Testis (tissue), 3 donors: ENCODE data around the gene NUP62. TPM values are rescaled to one million over a fixed set of nuclear protein-coding genes. Genes with fewer than 3 reads are reported as not detected.

Experiments used
- DNase-seq: peaks from one replicate; pipeline ENCODE4 v3.0.0-alpha.2; 2019
- H3K27ac ChIP-seq, 2 donors: fragments of 200-600 bp; sonication (generic); one replicate each; pipeline ENCODE4 v1.5.1; 2019
- H3K27me3 ChIP-seq: fragments of 200-600 bp; sonication (generic); one replicate; pipeline ENCODE4 v1.5.1; 2019
- H3K36me3 ChIP-seq: fragments of 200-600 bp; sonication (generic); one replicate; pipeline ENCODE4 v1.5.1; 2017; ENCODE audit warnings: low read depth; ENCODE audit errors: missing control alignments
- H3K4me1 ChIP-seq: fragments of 200-600 bp; sonication (generic); one replicate; pipeline ENCODE4 v1.5.1; 2019
- H3K4me3 ChIP-seq, 2 donors: fragments of 200-600 bp; sonication (generic); one replicate each; pipeline ENCODE4 v1.5.1; 2017 to 2019
- H3K9me3 ChIP-seq: fragments of 200-600 bp; sonication (generic); one replicate; pipeline ENCODE4 v1.5.1; 2017
- CTCF ChIP-seq, 3 experiments: fragments of 450-650 bp in 2 of 3; fragments of 200-600 bp in 1 of 3; sonication (generic) in 1 of 3; IDR thresholded peaks; one replicate each; pipeline ENCODE4 v1.5.1; 2016 to 2019; ENCODE audit warnings: antibody characterized with exemption in 3 of 3, mild to moderate bottlenecking in 2 of 3, moderate library complexity in 1 of 3
- POLR2A ChIP-seq: fragments of 450-650 bp; IDR thresholded peaks from one replicate; pipeline ENCODE4 v1.6.1; 2017; ENCODE audit warnings: antibody characterized with exemption, mild to moderate bottlenecking, moderate library complexity
- WGBS, 2 donors: methylation state at CpG; one replicate each; pipeline ENCODE4 v1.1.5; 2018; 5-methylcytosine and 5-hydroxymethylcytosine counted together
- intact Hi-C: fragments of 100-400 bp; cut with DNase I; formaldehyde crosslinking; loops from one replicate; pipeline ENCODE4 v1.15.1; 2023; ENCODE audit warnings: low total_unique reads
- polyA plus RNA-seq: library from polyadenylated mRNA; stranded (reverse); fragments of 350-450 nt; fragmentation: Illumina TruSeq; extraction: RNeasy Lipid Tissue Mini Kit (QIAGEN cat#74804); gene quantifications from one replicate; pipeline ENCODE4 v1.2.3, GENCODE V29; 2014; ENCODE audit warnings: low read depth, low replicate concordance; ENCODE audit not compliant: insufficient read depth
- total RNA-seq, 2 donors: library from RNA; depleted of rRNA; stranded (reverse); fragments of >200 nt; gene quantifications; one replicate each; pipeline ENCODE4 v1.2.3, GENCODE V29; 2016

The NUP62 gene
- total and polyA plus RNA-seq, 3 donors from 2014 or later = 78.4 to 135 (median 112) TPM

- Histone ChIP-seq H3K4me3 (no peak overlapping the region), H3K4me1 (peaks cover 14% of the 10 kb centered on the region), H3K36me3 (no peaks in the 10 kb centered on the region), H3K27ac (no peak overlapping the region), H3K9me3 (no peaks in the 10 kb centered on the region), H3K27me3 (no peaks in the 10 kb centered on the region)
- no peak for TF ChIP-seq POLR2A
- TF ChIP-seq CTCF (IDR thresholded peaks at IDR 0.05) = no peak
- intact Hi-C loops = no loop called here
- DNase-seq = no peak
- 89 to 94% methylated on average over 14 to 15 of the region's 16 CpGs for WGBS, 2 donors
Observed at GRCh38 chr19:49906879-49907564, 22.3 kb downstream of the NUP62 start.

GRCh38 chr19:49904136-49904535, 25.2 kb downstream of the NUP62 start:
- Histone ChIP-seq H3K27me3 (no peaks in the 10 kb centered on the region), H3K4me3 (no peak overlapping the region), H3K4me1 (no peaks in the 10 kb centered on the region), H3K36me3 (no peaks in the 10 kb centered on the region), H3K27ac (no peak overlapping the region), H3K9me3 (no peaks in the 10 kb centered on the region)
- no peak for DNase-seq
- WGBS, 2 donors = 63 to 85% methylated on average over 6 of the region's 6 CpGs
- no peak for TF ChIP-seq CTCF (IDR thresholded peaks at IDR 0.05)
- no peak for TF ChIP-seq POLR2A
- intact Hi-C loops = no loop called here

- H3K9me3 ChIP-seq = no peaks in the 10 kb centered on the region
- no peaks in the 10 kb centered on the region for H3K36me3 ChIP-seq
- DNase-seq = no peak
- 50 to 71% methylated on average over 17 to 19 of the region's 20 CpGs for WGBS, 2 donors
- intact Hi-C loops = no loop called here
- TF ChIP-seq POLR2A (no peak), CTCF (IDR thresholded peaks at IDR 0.05) (no peak)
- no peaks in the 10 kb centered on the region for H3K27me3 ChIP-seq
- H3K27ac ChIP-seq = no peak within 1 kb of the TSS
- no peaks in the 10 kb centered on the region for H3K4me1 ChIP-seq
- no peak within 1 kb of the TSS for H3K4me3 ChIP-seq
Observed at GRCh38 chr19:49896863-49897621, 32.3 kb downstream of the NUP62 start, which contains the start of gene IL4I1. Gene IL4I1, minus strand, starts transcription at chr19:49896887. Its CDS starts 727 bp downstream, at chr19:49896160.

GRCh38 chr19:49895566-49896297, 33.6 kb downstream of the NUP62 start:
- DNase-seq = no peak
- no peaks in the 10 kb centered on the region for H3K36me3 ChIP-seq
- H3K9me3 ChIP-seq = no peaks in the 10 kb centered on the region
- H3K4me3 ChIP-seq = no peak overlapping the region
- no peaks in the 10 kb centered on the region for H3K27me3 ChIP-seq
- H3K27ac ChIP-seq = no peak overlapping the region
- intact Hi-C loops = no loop called here
- no peaks in the 10 kb centered on the region for H3K4me1 ChIP-seq
- TF ChIP-seq CTCF (IDR thresholded peaks at IDR 0.05) = no peak
- no peak for TF ChIP-seq POLR2A
- WGBS, 2 donors = 78 to 87% methylated on average over 15 of the region's 17 CpGs
